ENCODE measurements around the gene CARD19.
"Not testable (repeated sequence)": the region's sequence is repeated elsewhere in the genome, so short reads cannot be mapped to it uniquely, and the experiment has no call there.

Gene CARD19

GRCh38 chr9:93134740-93135444 is 38.9 kb downstream of the CARD19 start:
- DNase-seq: no peak

DNA sequence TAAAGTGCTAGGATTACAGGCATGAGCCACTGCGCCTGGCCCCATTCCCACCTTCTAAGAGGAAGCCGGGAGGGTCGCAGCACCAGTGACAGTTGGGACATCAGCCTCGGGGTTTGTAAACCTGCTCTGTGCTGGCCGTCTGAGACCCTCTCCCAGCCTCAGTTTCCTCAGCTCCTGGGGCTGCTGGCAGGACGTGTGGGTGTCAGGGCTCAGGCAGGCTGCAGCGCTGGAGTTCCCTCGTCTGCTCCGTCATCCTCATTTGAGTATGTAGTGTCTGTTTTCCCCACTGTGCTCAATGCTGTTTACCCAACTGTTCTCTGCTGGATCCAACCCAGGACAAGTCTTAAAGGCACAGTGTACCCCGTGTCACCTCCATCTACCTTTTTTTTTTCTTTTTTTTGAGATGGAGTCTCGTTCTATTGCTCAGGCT is 40.0 kb downstream of the CARD19 start:
- peak; percentile 47 for DNase-seq

DNA sequence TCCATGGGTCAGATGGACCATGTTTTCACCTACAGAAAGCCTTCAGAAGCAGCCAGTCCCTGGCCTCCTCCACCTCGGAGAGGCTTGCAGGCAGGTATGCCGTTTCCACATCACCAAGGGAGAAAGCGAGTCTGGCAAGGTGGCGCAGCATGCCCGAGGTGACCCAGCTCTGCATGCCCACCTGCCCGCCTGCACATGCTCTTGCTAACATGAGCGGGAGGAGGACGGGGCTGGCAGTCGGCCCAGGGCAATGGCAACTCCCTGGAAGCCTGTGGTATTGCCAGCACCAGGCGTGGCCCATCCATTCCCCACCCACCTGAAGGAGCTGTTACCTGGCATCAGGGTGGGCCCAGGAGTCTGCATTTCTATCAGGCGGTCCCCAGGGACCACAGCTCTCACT is 41.3 kb downstream of the CARD19 start:
- DNase-seq: no peak

DNA sequence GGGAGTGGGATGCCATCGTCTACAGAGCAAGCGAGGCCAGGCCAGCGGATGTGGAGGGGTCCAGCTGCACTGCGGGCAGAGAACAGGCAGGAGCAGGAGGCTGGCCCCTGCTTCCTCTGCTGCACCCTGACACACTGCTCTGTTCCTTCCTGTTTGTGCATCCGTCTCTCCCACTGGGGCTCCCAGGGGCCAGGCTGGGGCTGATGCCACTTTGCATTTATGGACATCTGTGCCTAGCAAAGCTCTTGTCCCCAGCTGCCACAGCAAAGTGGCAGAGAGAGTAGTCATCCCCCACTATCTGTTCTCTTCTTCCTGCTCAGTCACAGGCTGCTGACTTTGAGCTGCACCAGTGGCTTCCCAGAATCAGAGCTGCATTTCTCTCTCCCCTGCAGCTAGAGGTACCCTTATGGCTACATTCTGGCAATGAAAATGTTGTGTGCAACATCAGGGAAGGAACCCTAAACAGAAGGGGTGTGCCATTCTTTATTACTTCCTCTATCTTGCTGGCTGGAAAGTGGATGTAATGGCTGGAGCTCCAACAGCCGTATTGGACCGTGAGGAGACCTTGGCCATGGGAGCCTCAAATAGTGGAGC is 42.3 kb downstream of the CARD19 start:
- DNase-seq: no peak

GRCh38 chr9:93139365-93140182 is 43.6 kb downstream of the CARD19 start:
- no peak for DNase-seq

DNA sequence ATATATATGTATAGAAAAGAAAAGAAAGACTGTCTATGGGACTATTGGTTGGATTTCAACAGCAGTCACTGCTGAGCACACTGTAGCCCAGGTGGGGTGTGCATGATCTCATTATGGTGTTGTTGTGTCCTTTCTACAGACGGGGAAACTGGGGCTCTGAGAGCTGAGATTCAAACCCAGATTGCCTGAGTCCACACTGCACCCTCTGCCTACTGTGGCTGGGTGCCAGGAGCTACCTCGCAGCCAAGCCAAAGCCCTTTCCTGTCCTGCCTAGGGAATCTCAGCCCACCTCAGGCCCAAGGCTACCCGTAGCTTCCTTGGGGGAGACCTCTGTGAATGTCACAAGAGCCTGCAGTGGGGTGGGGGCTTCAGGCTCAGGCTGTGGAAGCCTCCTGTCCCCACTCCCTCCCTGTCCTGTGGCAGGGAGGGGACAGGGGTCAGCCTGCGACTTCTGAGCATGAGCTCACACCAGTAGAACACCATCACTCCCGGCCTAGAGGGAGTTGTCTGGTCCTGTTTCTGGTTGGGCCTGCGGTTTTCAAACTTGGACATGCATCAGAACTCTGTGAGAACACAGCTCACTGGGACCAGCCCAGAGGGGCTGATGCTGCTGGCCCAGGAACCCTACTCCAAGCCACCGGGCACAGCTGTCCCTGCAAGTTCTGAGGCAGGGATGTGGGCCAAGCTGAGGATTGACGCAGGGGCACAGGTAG is 45.9 kb downstream of the CARD19 start:
- DNase-seq: no peak

- DNase-seq: no peak
These were observed 48.0 kb downstream of the CARD19 start for GRCh38 chr9:93143830-93144530.

DNA sequence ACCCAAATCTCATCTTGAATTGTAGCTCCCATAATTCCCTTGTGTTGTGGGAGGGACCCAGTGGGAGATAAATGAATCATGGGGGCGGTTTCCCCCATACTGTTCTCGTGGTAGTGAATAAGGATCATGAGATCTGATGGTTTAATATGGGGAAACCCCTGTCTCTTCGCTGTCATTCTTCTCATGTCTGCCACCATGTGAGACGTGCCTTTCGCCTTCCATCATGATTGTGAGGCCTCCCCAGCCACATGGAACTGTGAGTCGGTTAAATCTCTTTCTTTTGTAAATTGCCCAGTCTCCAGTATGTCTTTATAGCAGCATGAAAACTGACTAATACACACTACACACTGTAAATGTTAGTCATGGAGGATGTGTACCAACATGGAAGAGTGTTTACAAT is 50.7 kb downstream of the CARD19 start:
- not testable (repeated sequence) for DNase-seq

- no peak for DNase-seq
These were observed 51.6 kb downstream of the CARD19 start for GRCh38 chr9:93147632-93148031.

- no peak for DNase-seq
These were observed 52.7 kb downstream of the CARD19 start for GRCh38 chr9:93148721-93149120.

DNA sequence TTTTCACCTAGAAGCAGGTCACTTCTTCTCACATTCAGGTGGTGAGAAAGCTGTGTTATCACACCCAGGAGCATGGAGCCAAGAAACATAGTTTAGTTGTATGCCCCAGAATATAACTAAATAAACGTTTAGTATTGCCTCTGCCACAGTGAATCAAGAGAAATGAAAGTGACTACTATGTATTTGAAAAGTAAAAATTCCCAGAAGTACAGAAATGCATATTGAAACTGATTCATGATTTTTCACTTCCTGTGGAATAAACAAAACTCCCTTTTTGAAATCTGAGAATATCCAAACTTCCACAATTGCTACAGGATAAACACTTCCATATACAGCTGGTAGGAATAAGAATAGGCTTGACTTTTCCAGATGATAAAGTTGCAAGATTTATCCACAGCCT is 53.3 kb downstream of the CARD19 start:
- DNase-seq: no peak

DNA sequence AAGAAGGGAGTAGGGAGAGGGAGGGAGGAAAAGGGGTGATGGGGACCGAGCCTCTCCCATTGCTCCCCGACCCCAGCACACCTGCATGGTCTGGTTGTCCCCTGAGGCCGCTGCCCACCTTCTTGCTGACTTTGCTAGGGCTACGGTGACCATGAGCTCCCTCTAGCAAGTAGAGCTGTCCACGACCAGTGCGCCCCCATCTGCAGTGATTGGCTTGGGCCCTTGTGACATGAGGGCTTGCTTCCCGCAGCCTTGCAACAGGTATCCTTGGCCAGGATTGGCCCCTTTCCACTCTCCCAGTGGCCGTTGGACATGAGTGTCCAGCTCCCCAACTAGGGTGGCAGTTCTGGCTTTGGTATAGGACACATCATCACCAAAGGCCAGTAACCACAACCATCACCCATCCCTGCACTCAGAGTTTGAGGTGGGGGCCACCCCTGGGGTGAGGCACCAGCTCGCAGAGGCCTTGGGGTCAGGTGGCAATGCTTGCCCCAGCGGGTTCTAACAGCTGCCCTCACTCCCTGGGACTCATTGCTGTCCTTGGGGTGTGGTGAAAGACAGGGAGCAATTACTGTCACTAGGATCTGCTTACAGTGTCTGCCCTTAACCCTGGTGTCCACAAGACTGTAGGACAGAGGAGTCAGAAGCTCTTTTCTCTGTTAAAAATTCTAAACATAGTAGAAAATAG is 55.2 kb downstream of the CARD19 start:
- no peak for DNase-seq

- DNase-seq: peak; percentile 37
These were observed 58.4 kb downstream of the CARD19 start for GRCh38 chr9:93154293-93154903.

GRCh38 chr9:93155716-93156474 is 59.9 kb downstream of the CARD19 start:
- no peak for DNase-seq

GRCh38 chr9:93156475-93157008 is 60.5 kb downstream of the CARD19 start:
- no peak for DNase-seq

- DNase-seq: peak; percentile 51
These were observed 63.8 kb downstream of the CARD19 start for GRCh38 chr9:93159601-93160471.

- DNase-seq: no peak
These were observed 66.0 kb downstream of the CARD19 start for GRCh38 chr9:93161786-93162562.

All from NCI-H1092 (cell line).